Epithelial cell of esophagus (primary cell): ENCODE measurements around the gene GNAS.

Experiments
- DNase-seq: peaks from one replicate; pipeline ENCODE4 v3.0.0; 2010; ENCODE audit warnings: low read depth
- H3K4me3 ChIP-seq: 2 replicates; pipeline ENCODE4 v1.5.1; 2011; ENCODE audit warnings: mild to moderate bottlenecking, low read length, control low read depth
- CTCF ChIP-seq: IDR thresholded peaks from 2 replicates; pipeline ENCODE4 v1.5.1; 2011; ENCODE audit warnings: low read depth, mild to moderate bottlenecking, low read length, control low read depth, inconsistent platforms; ENCODE audit not compliant: insufficient read depth; ENCODE audit errors: missing control alignments

The GNAS gene

GRCh38 chr20:58913079-58913478 lies 60.6 kb downstream of the GNAS start:
- no peak for DNase-seq
- no peak for TF ChIP-seq CTCF
- no peak overlapping the region for H3K4me3 ChIP-seq

GRCh38 chr20:58918621-58919020 lies 66.1 kb downstream of the GNAS start:
- TF ChIP-seq CTCF, result no peak
- H3K4me3 ChIP-seq, result no peak overlapping the region
- DNase-seq, result no peak

GRCh38 chr20:58921564-58921963 lies 69.0 kb downstream of the GNAS start:
- no peak overlapping the region for H3K4me3 ChIP-seq
- TF ChIP-seq CTCF, result no peak
- DNase-seq, result no peak

- no peak for TF ChIP-seq CTCF
- no peak overlapping the region for H3K4me3 ChIP-seq
- no peak for DNase-seq
These were observed 69.5 kb downstream of the GNAS start for GRCh38 chr20:58922036-58922435.

- no peak overlapping the region for H3K4me3 ChIP-seq
- peak; percentile 29 for DNase-seq
- TF ChIP-seq CTCF, result no peak
These were observed 70.7 kb downstream of the GNAS start for GRCh38 chr20:58923117-58923712.

- H3K4me3 ChIP-seq, result no peak overlapping the region
- no peak for TF ChIP-seq CTCF
- no peak for DNase-seq
These were observed 74.4 kb downstream of the GNAS start for GRCh38 chr20:58926802-58927489.
